Endodermal cell (in vitro differentiated cells): ENCODE results near the gene RAD9A. TPM values are rescaled to one million over a fixed set of nuclear protein-coding genes. Genes with fewer than 3 reads are reported as not detected.

Experiments used
- DNase-seq: peaks from one replicate; pipeline ENCODE4 v3.0.0-alpha.2; 2017
- H3K27ac ChIP-seq: 2 replicates; pipeline ENCODE4 v1.5.1; 2013; ENCODE audit warnings: mild to moderate bottlenecking, low read depth, low read length, moderate library complexity
- H3K27me3 ChIP-seq: 2 replicates; pipeline ENCODE4 v1.6.1; 2013; ENCODE audit warnings: mild to moderate bottlenecking, low read length, moderate library complexity; ENCODE audit not compliant: insufficient read depth, control insufficient read depth, poor library complexity, severe bottlenecking
- H3K36me3 ChIP-seq: 2 replicates; pipeline ENCODE4 v1.7.0; 2013; ENCODE audit warnings: mild to moderate bottlenecking, low read length, moderate library complexity; ENCODE audit not compliant: control insufficient read depth, insufficient read depth
- H3K4me1 ChIP-seq: one replicate; pipeline ENCODE4 v1.7.0; 2013; ENCODE audit warnings: low read length; ENCODE audit not compliant: control insufficient read depth, insufficient read depth
- H3K4me3 ChIP-seq: 2 replicates; pipeline ENCODE4 v1.5.1; 2013; ENCODE audit warnings: mild to moderate bottlenecking, low read length, moderate library complexity
- H3K9ac ChIP-seq: 2 replicates; pipeline ENCODE4 v1.6.1; 2013; ENCODE audit warnings: mild to moderate bottlenecking, low read length, moderate library complexity; ENCODE audit not compliant: poor library complexity, severe bottlenecking; ENCODE audit errors: extremely low read depth
- H3K9me3 ChIP-seq: 2 replicates; pipeline ENCODE4 v1.6.1; 2013; ENCODE audit warnings: mild to moderate bottlenecking, low read length, moderate library complexity; ENCODE audit not compliant: control insufficient read depth
- H3K27ac Mint-ChIP-seq: 2 replicates; pipeline ENCODE4 v1.8.0; 2020; ENCODE audit warnings: mixed read lengths
- H3K27me3 Mint-ChIP-seq: 2 replicates; pipeline ENCODE4 v1.8.0; 2021; ENCODE audit warnings: mild to moderate bottlenecking, mixed read lengths; ENCODE audit not compliant: insufficient read depth
- H3K36me3 Mint-ChIP-seq: 2 replicates; pipeline ENCODE4 v1.8.0; 2020; ENCODE audit warnings: low read depth, mixed read lengths
- H3K4me1 Mint-ChIP-seq: 2 replicates; pipeline ENCODE4 v1.8.0; 2020; ENCODE audit warnings: mixed read lengths
- H3K4me3 Mint-ChIP-seq: 2 replicates; pipeline ENCODE4 v1.8.0; 2020; ENCODE audit warnings: mild to moderate bottlenecking, moderate library complexity, mixed read lengths
- H3K9me3 Mint-ChIP-seq: 2 replicates; pipeline ENCODE4 v1.8.0; 2020; ENCODE audit warnings: mild to moderate bottlenecking, mixed read lengths
- WGBS, 2 experiments: methylation state at CpG; one replicate each; pipeline versions ENCODE4 v1.1.5 to v1.1.7; 2013; ENCODE audit warnings: missing lambda C conversion rate in 2 of 2, mixed read lengths in 1 of 2; ENCODE audit not compliant: insufficient coverage in 1 of 2, insufficient read length in 1 of 2; 5-methylcytosine and 5-hydroxymethylcytosine counted together
- total RNA-seq, 2 donors: library from RNA; stranded (reverse); fragmentation: NEBNext Ultra II Directional in 1 of 2; extraction: Animal tissue kit (Norgen Biotek cat#: 25700) in 1 of 2; gene quantifications; 2 replicates in 1 of 2; 3 replicates in 1 of 2; pipeline ENCODE4 v1.2.1, GENCODE V29; 2021
- TF ChIP-seq, protein P1 (sequence below): fragments of 200-600 bp; sonication (generic); conservative IDR thresholded peaks from 2 replicates; pipeline ENCODE4 v1.5.0; 2021; ENCODE audit warnings: antibody characterized with exemption, mild to moderate bottlenecking

RAD9A gene
- total RNA-seq, 2 donors from 2014 or later = 28.3 to 41.4 TPM

DNA sequence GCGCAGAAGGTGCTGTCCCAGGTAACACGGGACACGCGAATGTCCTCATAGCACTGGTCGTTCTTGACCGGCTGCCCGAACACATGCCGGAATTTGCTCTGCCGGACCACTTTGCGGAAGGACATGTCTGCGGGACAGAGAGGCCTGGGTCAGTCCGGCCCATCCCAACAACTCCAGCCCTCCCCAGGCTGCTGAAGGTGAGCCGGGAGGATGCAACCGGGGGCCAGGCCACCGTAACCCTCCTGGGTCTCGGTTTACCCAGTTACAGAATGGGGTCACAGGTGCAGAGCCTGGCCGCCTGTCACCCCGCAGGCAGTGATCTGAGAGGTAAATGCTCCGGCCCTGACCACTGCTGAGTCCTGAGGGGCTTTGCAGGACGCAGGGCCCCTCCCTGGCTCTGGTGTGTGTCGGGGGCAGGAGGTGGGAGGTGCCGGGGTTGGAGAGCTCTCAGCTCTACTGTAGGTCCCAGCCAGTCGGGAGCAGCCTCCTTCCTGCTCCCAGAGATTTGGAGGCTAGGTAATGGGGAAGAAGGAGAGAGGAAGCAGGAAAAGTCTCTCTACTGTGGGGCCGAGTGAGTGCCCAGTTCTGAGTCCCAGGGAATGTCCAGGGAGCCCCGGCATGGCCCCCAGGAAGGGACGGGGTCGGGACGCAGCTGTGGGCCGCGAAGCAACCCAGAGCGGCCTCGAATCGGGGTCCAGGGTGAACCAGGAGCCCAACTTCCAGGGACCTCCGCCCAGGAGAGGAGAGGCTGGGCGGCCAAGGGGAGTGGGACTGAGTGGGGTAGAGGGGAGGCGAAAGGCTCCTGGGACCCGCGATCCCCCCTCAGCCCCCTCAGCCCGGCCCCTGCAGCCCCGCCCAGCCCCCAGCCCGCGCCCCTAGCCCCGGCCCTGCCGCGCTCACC is 51.0 kb downstream of the RAD9A start:
- H3K9me3 Mint-ChIP-seq = no peaks in the 10 kb centered on the region
- peak overlapping the region; percentile 90 for H3K27ac Mint-ChIP-seq
- TF ChIP-seq, protein P1, sequence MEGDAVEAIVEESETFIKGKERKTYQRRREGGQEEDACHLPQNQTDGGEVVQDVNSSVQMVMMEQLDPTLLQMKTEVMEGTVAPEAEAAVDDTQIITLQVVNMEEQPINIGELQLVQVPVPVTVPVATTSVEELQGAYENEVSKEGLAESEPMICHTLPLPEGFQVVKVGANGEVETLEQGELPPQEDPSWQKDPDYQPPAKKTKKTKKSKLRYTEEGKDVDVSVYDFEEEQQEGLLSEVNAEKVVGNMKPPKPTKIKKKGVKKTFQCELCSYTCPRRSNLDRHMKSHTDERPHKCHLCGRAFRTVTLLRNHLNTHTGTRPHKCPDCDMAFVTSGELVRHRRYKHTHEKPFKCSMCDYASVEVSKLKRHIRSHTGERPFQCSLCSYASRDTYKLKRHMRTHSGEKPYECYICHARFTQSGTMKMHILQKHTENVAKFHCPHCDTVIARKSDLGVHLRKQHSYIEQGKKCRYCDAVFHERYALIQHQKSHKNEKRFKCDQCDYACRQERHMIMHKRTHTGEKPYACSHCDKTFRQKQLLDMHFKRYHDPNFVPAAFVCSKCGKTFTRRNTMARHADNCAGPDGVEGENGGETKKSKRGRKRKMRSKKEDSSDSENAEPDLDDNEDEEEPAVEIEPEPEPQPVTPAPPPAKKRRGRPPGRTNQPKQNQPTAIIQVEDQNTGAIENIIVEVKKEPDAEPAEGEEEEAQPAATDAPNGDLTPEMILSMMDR = no peak
- H3K9ac ChIP-seq = peak overlapping the region; percentile 68
- no peak for DNase-seq
- H3K36me3 Mint-ChIP-seq = peaks cover 24% of the 10 kb centered on the region
- peak overlapping the region; percentile 86 for H3K4me3 ChIP-seq
- H3K27me3 Mint-ChIP-seq = no peaks in the 10 kb centered on the region
- H3K9me3 ChIP-seq = no peaks in the 10 kb centered on the region
- peaks cover 25% of the 10 kb centered on the region for H3K36me3 ChIP-seq
- H3K4me1 ChIP-seq = no peaks in the 10 kb centered on the region
- 39 to 56% methylated on average over 7 to 43 of the region's 45 CpGs for WGBS, 2 experiments
- H3K4me3 Mint-ChIP-seq = peak overlapping the region; percentile 84
- no peaks in the 10 kb centered on the region for H3K27me3 ChIP-seq
- H3K4me1 Mint-ChIP-seq = no peaks in the 10 kb centered on the region
- H3K27ac ChIP-seq = no peak overlapping the region

DNA sequence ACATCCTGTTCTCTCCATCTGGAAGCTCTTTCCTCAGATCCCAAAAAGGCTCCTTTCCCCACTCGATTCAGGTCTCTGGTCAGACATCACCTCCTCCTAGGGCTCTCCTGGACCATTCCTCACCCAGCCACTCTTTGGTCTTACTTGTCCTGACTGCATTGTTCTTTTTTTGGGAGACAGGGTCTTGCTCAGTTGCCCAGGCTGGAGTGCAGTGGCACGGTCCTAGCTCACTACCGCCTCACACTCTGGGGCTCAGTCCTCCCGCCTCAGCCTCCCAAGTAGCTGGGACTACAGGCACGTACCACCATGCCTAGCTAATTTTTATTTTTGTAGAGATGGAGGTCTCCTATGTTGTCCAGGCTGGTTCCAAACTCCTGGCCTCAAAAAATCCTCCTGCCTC is 53.7 kb downstream of the RAD9A start:
- TF ChIP-seq, protein P1 = no peak
- Histone ChIP-seq H3K4me1 (no peaks in the 10 kb centered on the region), H3K27me3 (no peaks in the 10 kb centered on the region), H3K9me3 (no peaks in the 10 kb centered on the region), H3K36me3 (peaks cover 13% of the 10 kb centered on the region), H3K27ac (no peak overlapping the region), H3K9ac (no peak overlapping the region), H3K4me3 (no peak overlapping the region)
- Mint-ChIP-seq H3K4me1 (no peaks in the 10 kb centered on the region), H3K27me3 (no peaks in the 10 kb centered on the region), H3K4me3 (no peak overlapping the region), H3K36me3 (peaks cover 12% of the 10 kb centered on the region), H3K27ac (peak overlapping the region; percentile 23), H3K9me3 (no peaks in the 10 kb centered on the region)
- whole genome bisulfite sequencing, 2 experiments = 83 to 89% methylated on average over 3 to 5 of the region's 5 CpGs
- no peak for DNase-seq

Other genes starting within 250 kb of the RAD9A start
- gene GRK2, start 125.5 kb upstream of the RAD9A start, total RNA-seq = 10 to 100 TPM; 58.0 to 61.7 TPM
- gene ANKRD13D, start 102.7 kb upstream of the RAD9A start, total RNA-seq = 10 to 100 TPM; 56.6 to 58.6 TPM
- 10 to 100 TPM; 39.1 to 44.4 TPM for gene SSH3, start 88.5 kb upstream of the RAD9A start, total RNA-seq
- gene POLD4, start 38.4 kb upstream of the RAD9A start, total RNA-seq = 10 to 100 TPM; 40.7 to 47.6 TPM
- 1 to 10 TPM; 3.6 to 4.8 TPM for gene CLCF1, start 18.4 kb upstream of the RAD9A start, total RNA-seq
- 100 to 1,000 TPM; 182 to 212 TPM for gene PPP1CA, start 9.9 kb downstream of the RAD9A start, total RNA-seq
- under 1 TPM in 1 of 2 donors, not detected in 1; 0.20 TPM for gene TBC1D10C, start 12.1 kb downstream of the RAD9A start, total RNA-seq
- 1 to 10 TPM; 1.6 to 2.2 TPM for gene CARNS1, start 23.7 kb downstream of the RAD9A start, total RNA-seq
- 10 to 100 TPM; 47.0 to 51.8 TPM for gene RPS6KB2, start 36.5 kb downstream of the RAD9A start, total RNA-seq
- gene PTPRCAP, start 45.7 kb downstream of the RAD9A start, total RNA-seq = 1 to 10 TPM in 1 of 2 donors, not detected in 1; 2.1 TPM
- 100 to 1,000 TPM; 112 to 131 TPM for gene CORO1B, start 51.5 kb downstream of the RAD9A start, total RNA-seq
- gene GPR152, start 60.7 kb downstream of the RAD9A start, total RNA-seq = not detected
- gene CABP4, start 63.4 kb downstream of the RAD9A start, total RNA-seq = not detected
- 10 to 100 TPM; 67.4 to 87.8 TPM for gene TMEM134, start 77.3 kb downstream of the RAD9A start, total RNA-seq
- gene AIP, start 91.0 kb downstream of the RAD9A start, total RNA-seq = 10 to 100 TPM; 27.6 to 33.8 TPM
- gene PITPNM1, start 113.4 kb downstream of the RAD9A start, total RNA-seq = 100 to 1,000 TPM in 1 of 2 donors, 10 to 100 TPM in 1; 94.6 to 104 TPM
- gene CDK2AP2, start 116.2 kb downstream of the RAD9A start, total RNA-seq = 10 to 100 TPM; 30.6 to 47.6 TPM
- gene CABP2, start 131.5 kb downstream of the RAD9A start, total RNA-seq = not detected
- 1,000 to 10,000 TPM; 1,359 to 1,473 TPM for gene GSTP1, start 191.8 kb downstream of the RAD9A start, total RNA-seq
- 100 to 1,000 TPM; 135 to 160 TPM for gene NDUFV1, start 214.9 kb downstream of the RAD9A start, total RNA-seq
- 10 to 100 TPM in 1 of 2 donors, 1 to 10 TPM in 1; 9.5 to 13.1 TPM for gene NUDT8, start 238.0 kb downstream of the RAD9A start, total RNA-seq
- not detected for gene TBX10, start 247.8 kb downstream of the RAD9A start, total RNA-seq